HG02759 (cell line): ENCODE data around the gene ANKRD33.
"Not testable (repeated sequence)": the region's sequence is repeated elsewhere in the genome, so short reads cannot be mapped to it uniquely, and the experiment has no call there.

Source experiments
- ATAC-seq: cut with Tn5 transposase; IDR thresholded peaks from one replicate; pipeline ENCODE4 v1.9.1; 2021; ENCODE audit warnings: mild to moderate bottlenecking, moderate library complexity; ENCODE audit not compliant: unreplicated experiment

ANKRD33 gene

DNA sequence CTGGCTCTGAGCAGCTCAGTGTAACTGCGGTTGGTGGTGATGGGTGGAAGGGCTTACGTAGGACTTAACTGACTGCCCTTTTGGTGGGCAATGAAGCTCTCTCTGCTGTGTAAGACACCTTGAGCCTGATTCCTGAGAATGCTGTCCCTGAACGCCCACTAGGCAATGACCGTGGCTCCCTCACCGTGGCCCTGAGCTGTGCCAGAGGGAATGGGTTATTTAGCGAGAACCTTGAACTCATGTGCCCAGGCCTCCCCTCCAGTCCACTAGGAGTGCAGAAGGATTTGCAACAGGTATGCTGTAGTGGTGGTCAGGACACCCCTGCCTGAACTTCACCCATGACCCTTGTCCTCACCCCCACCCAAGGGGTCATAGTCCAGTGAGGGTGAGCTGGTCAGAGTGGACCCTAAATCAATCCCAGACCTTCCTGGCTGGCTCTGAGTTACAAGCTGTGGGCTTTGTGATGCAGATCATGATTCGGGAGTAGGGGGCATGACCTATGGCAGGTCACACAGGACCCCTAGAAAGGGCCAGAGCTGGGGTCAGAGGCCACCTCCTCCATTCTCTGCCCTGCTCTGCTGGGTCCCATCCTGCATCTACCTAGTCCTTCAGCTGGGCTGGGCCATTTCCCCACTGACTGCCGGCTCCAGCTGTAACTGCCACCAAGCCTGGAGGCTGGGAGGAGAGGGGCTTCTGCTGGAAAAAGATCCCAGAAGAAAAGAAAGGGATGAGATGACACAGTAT is 14.5 kb upstream of the ANKRD33 start:
- ATAC-seq: no peak

DNA sequence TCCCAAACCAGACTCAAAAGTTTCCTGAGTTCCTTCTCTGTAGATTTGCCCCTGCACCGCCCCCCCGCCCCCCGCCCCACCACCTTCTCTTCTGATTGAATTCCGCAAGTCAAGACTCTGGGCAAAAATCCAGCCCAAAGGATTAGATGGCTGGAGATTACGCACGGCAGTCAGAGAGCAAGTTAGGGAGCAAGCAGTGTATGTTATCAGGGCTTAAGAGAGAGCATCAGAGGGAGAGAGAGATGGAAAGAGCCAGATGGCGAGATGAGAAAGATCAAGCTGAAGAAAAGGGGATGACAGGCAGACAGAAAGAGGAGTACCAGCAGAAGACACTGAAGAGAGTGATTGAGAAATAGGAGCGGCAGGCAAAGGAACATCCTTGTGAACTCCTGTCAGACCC is 13.9 kb upstream of the ANKRD33 start:
- no peak for ATAC-seq

DNA sequence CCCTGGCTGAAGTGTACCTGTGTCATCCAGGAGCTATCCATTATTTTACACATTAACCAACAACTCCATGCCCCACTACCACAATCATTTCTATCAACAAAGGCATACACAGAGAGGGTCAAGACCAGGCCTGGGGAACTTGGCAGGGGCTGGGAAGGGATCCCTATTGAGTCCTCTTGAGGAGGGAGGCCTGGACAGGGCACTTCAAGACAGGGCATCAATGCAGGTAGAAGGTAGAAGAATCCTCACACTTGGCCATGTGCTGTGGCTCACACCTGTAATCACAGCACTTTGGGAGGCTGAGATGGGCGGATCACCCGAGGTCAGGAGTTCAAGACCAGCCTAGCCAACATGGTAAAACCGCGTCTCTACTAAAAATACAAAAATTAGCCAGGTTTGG is 13.4 kb upstream of the ANKRD33 start:
- ATAC-seq: no peak

DNA sequence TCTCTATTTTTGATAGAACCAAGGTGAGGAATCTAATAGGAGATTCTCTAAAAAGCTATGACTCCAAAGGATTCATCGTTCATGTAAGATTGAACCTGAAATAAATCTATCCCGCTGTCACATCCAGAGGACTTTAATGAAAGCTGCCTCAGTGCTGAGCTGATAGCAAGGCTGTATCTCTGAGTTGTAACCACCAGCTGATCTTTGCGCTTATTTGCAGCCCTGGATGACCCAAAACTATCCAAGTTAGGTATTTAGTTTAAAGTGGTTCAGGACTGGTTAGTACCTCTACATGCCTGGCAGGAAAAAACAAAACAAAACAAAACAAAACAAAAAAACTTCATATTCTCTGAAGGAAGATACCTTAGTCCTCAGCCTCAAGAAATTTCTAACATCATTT is 8.8 kb upstream of the ANKRD33 start:
- ATAC-seq: no peak

DNA sequence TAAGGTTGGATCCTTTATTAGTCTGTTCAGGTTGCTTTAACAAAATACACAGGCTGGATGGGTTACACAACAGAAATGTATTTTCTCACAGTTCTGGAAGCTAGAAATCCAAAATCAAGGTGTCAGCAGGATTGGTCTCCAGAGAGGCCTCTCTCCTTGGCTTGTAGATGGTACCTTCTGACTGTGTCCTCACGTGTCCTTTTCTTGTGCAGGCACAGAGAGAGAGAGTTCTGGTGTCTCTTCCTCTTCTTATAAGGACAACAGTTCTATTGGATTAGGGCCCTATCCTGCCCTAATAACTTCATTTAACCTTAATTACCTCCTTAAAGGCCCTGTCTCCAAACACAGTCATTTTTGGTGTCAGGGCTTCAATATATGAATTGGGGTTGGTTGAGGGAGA is 4.6 kb upstream of the ANKRD33 start:
- no peak for ATAC-seq

DNA sequence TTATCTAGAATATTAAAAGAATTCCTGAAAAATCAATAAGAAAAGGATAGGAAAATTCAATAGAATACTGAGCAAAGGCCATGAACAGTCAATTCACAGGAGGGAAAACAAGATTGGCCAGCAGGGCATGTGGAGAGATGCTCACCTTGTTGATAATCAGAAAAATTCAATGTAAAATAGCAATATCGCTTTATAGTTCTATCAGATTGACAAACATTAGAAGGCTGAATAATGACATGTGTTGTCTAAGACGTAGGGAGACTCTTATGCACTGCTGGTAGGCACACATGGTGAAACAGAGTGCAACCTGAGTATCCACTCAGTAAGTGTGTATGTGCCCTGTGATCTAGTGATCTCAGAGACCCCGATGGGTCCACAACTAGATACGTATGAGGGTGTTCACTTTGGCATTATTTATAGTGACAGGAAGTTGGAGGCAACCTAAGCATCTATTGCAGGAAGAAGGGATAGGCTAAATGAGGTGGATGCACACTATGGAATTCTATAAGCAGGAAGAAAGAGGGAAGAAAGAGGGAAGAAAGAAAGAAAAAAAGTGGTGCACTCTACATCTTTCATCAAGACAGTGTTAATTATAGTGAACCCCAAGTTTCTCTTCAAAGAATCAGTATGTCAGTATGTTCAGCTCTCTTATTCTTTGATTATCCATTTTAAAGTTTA is 3.8 kb upstream of the ANKRD33 start:
- ATAC-seq: no peak

DNA sequence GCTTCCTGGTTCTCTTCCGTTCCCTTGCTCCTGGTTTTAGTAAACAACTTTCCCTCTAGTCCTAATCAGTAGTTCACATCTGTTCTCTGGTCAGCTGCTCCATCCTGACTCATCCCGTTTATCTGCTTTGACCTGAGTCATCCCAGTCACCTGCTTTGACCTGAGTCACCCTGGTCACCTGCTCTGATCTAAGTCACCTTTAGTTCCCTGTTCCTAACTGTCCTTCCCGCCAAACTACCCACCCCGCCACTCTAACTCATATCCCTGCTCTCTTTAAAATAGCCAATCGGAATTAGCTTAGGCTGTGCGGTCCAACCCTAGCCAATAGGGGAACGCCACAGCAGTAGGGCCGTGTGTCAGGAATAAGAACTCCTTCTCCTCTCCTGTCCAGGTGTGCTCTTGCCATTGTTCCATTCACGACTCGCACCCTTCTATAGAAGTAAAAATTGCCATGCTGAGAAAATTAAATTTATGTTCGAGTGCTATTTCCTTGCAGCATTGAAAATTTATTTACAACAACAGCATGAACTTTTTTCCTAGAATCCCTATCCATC is 3.1 kb upstream of the ANKRD33 start:
- no peak for ATAC-seq

DNA sequence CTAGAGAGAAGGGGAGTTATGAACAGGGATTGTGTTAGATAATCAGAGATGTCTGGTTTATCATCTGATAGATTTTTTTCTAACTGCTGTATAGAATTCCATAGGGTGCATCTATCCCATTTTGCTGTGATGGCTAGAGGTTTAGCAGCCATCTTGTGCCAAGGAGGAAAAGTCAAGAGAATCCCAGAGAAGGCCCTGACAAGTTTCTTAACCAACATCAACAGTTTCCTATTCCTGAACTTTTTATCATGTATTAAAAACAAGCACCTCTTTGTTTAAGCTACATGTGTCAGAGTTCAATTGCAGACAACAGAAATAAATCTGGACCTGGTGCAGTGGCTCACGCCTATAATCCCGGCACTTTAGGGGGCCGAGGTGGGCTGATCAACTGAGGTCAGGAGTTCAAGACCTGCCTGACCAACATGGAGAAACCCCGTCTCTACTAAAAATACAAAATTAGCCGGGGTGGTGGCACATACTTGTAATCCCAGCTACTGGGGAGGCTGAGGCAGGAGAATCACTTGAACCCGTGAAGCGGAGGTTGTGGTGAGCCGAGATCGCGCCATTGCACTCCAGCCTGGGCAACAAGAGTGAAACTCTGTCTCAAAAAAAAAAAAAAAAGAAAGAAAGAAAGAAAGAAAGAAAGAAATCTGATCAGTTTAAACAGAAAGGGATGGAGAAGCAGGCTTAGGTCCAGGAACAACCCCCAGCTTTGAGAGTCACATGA is 2.4 kb upstream of the ANKRD33 start:
- ATAC-seq: not testable (repeated sequence)

DNA sequence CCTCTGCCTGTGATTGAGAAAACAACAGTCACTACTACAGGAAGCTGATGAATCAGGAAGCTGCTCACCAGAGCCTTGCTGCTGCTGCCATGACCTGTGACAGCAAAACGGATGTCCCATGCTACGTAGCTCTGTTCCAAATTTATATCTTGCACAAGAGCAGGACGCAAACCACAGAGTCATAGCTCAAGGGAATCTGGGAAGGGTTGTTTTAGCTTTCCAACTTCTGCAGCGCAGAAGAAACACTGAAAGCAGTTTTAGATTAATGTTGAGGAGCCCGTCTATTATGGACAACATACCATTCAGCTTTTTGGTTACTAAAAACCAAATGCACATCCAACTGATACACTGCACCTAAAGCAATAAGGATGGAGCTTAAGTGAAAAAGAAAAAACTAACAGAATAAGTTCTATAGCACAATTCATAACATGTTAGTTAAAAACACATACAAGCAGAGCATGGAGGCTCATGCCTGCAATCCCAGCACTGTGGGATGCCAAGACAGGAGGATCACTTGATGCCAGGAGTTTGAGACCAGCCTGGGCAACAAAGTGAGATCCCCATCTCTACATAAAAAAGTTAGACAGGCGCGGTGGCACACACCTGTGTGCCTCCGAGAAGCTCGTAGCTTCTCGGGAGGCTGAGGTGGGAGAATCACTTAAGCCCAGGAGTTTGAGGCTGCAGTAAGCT is 1.7 kb upstream of the ANKRD33 start:
- ATAC-seq: no peak

DNA sequence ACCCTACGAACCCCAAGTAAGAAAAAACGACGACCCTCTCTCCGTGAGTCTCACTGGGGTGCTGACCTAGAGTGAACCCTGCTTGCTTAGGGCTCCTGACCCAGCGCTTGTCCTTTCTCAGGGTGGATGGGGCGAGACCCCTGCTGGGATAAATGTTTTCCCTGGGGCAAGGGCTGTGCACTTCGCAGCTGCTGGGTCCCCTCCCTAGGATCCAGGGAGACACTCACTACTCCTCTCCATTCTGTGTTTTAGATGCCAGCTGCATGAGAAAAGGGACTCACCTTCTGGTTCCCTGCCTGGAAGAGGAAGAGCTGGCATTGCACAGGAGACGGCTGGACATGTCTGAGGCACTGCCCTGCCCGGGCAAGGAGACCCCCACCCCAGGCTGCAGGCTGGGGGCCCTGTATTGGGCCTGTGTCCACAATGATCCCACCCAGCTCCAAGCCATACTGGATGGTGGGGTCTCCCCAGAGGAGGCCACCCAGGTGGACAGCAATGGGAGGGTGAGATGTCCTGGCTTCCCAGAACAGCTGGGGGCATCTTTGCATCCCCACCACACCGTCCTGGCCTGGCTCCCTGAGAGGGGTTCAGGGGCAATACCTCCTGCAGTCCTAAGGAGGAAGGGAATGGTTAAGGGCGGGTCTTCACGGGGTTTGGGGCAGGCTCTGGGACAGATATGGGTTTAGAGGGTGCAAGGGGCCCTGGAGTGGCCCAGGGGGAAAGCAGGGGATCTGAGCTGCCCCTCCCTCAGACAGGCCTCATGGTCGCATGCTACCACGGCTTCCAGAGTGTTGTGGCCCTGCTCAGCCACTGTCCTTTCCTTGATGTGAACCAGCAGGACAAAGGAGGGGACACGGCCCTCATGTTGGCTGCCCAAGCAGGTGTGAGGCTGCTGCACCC is 663 bp downstream of the ANKRD33 start:
- ATAC-seq: no peak

DNA sequence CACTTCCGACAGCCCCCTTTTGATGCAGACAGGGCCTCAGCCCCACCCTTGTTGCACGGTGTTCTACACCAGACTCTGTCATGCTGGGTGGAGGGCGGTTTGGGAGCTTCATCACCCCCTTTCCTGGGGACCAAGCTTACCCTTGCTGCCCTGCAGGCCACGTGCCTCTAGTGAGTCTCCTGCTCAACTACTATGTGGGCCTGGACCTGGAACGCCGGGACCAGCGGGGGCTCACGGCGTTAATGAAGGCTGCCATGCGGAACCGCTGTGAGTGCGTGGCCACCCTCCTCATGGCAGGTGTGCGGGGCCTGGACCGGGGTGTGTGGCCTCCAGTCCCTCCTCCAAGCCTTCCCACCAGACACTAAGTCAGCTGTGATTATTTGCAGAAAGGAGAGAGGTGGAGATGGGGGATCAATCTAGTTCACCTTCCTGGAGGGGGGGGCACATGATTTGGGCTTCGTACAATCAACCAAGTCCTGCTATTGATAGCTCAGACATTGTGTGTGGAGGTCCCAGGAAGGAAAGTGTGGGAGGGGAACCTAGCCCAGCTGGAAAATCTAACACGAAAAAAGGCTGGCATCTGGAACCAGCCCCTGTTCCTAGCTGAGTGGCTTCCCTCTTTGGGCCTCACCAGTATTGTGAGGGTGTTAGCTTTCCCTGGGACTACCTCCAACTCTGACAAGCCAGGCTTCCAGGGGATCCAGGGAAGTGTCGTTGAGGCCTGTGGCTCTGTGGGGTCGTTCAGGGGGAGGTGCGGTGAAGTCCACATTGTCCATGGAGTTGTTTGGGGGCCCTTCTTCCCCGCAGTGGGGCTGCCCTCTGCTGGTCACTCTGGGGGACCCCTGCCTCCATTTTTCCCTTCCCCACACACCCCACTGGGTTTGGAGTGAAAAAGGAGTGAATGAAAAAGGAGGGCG is 1.6 kb downstream of the ANKRD33 start:
- ATAC-seq: no peak

DNA sequence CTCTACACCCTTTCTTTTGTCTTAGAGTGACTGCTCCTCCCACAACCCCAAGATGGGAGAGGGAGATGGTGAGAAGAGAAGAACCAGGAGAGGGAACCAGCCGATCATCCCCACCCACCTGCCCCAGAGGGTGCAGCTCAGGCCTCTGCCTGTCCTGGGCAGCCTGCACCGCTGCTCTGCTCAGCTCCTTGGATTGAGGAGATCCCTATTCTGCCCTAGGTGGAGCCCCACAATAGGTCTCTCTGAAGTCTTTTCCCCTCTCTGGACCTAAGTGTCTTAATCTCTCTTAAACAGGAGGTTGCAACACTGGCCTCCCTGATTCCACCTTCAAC is 2.2 kb downstream of the ANKRD33 start:
- no peak for ATAC-seq

DNA sequence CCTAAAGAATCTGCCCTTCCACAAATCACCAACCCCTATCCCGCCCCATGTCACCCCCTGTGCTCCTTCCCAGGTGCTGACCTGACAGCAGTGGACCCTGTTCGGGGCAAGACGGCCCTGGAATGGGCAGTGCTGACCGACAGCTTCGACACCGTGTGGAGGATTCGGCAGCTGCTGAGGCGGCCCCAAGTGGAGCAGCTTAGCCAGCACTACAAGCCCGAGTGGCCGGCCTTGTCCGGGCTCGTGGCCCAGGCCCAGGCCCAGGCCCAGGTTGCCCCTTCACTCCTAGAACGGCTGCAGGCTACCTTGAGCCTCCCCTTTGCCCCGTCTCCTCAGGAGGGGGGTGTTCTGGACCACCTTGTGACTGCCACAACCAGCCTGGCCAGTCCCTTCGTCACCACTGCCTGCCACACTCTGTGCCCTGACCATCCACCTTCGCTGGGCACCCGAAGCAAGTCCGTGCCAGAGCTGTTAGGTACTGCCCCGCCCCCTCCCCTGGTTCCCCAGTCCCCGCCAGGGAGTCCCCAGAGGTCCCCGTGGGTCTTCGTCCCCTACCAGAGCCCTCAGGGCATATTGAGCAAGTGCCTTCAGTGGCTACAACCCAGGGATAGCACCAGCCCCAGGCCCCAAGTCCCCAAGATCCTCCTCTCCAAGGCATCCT is 2.7 kb downstream of the ANKRD33 start:
- no peak for ATAC-seq

DNA sequence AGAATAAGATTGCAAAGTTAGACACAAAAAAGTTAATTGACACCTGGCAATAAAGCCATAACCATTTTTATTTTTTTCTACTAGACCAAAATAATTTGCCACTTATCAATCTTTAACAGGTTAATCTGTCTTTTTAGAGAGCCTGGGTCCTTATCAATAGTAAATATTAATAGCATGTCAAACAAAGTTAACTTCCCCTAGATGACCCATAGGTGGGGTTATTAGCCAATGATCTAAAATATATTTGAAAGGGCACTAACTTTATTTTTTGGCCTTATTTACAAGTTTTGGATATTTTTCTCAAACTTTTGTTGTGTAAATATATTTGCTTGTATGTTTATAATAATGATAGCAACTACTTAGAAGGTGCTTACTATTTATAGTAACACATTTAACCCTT is 3.9 kb downstream of the ANKRD33 start:
- no peak for ATAC-seq

DNA sequence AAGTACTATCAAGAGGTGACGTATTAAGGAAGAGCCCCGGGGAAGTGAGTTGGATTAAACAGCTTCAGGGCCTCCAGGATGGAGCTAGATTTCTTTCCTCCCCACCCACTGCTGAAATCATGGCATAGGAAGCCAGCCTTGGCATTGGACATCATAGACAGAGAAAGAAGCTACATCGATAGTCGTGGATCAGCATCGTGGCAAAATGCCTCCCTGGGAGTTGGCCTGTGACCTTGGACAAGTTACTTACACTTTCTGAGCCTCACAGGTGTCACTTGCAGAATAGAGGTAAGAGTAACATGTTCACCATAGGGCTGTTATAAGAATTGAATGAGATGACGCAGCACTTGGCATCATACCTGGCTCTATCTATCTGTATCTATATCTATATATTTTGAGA is 5.9 kb downstream of the ANKRD33 start:
- no peak for ATAC-seq

DNA sequence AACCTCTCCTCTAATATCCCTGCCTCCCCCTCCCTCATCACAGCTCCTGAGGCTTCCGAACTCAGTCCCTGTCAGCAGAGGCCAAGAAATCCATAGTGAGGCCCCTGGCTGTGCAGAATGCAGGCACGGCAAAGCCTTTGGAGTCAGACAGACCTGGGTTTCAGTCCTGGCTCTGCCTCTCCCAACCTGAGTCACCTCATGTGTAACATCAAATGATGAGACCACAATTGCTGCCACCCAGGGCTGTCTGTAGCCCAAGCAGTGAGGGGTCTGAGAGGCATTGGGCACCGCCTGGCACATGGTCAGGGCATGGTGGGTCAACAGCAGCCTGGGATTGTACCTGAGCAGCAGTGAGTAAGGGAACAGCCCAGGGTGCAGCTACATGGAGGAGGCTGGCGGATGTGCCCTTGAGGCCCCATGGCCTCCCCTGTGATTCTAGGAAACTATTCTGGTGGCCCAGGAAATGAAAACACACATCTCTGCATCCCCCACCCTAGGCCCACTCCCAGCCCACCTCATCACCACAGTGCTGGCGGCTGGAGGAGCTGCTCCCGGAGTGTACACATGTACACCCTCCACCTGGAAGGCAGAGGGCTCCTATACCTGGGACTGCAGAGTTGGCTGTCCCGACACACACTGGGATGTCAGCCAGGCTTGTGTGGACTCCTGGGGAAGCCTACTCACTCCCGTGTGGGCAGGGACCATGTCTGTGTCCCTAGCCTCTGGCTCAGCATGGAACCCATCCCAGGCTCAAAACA is 7.7 kb downstream of the ANKRD33 start:
- ATAC-seq: no peak

DNA sequence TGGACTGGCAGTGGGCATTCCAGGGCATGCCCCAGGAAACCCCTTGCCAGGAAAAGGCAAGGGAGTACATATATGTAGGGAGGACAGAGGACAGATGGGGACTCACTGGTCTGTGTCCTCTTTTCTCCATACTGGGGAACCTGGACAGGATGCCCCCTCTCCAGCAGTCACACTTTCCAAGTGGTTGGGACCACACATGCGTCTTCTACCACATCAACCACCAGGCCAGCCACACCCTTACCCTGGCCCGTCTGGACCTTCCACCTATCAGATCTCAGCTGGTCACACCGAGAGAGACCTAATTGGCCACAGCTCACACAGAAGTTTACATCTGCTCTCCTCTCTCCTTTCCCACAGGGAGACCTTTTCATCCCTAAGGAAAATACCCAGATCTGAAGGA is 8.3 kb downstream of the ANKRD33 start:
- no peak for ATAC-seq

DNA sequence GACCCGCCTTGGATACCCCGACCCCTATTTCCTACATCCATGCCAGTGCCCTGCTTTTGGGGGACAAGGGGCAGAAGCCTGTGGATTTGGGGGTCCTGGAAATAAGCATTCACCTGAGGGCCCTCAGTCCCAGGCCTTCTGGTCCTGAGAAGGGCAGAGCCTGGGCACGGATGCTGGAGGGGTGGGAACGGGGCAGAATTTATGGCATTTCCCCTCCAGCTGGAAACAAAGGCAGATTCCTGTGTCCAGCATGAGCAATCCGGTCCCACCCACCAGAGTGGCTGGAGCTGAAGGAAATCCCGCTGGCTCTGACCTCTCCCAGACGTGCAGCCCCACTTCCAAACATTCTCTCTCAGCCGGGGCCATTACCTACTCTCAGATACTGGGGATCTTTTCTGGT is 9.3 kb downstream of the ANKRD33 start:
- ATAC-seq: no peak
